ENCODE results near the gene DERL3.

DERL3 gene

GRCh38 chr22:23842599-23842998 lies 3.8 kb upstream of the DERL3 start:
- Histone ChIP-seq H3K4me1 (peaks cover 9% of the 10 kb centered on the region), H3K27ac (no peak overlapping the region), H3K4me2 (ENCODE audit: low read length) (no peak overlapping the region), H3K9me3 (ENCODE audit: control insufficient read depth, low read length) (no peaks in the 10 kb centered on the region), H3K9ac (no peak overlapping the region), H3K27me3 (ENCODE audit: control insufficient read depth, insufficient read depth, low read length) (no peaks in the 10 kb centered on the region), H2AFZ (no peak overlapping the region), H3K4me3 (ENCODE audit: low read depth, low read length) (no peak overlapping the region), H3K79me2 (no peaks in the 10 kb centered on the region), H3K36me3 (ENCODE audit: control insufficient read depth, insufficient read depth, low read length) (no peaks in the 10 kb centered on the region)
- no peak for TF ChIP-seq CTCF (IDR thresholded peaks at IDR 0.05)

GRCh38 chr22:23841736-23842445 lies 3.1 kb upstream of the DERL3 start:
- no peak overlapping the region for H3K27ac ChIP-seq
- peaks cover 9% of the 10 kb centered on the region for H3K4me1 ChIP-seq
- no peaks in the 10 kb centered on the region for H3K9me3 ChIP-seq (ENCODE audit: control insufficient read depth, low read length)
- no peak for TF ChIP-seq CTCF (IDR thresholded peaks at IDR 0.05)
- H3K36me3 ChIP-seq (ENCODE audit: control insufficient read depth, insufficient read depth, low read length), result no peaks in the 10 kb centered on the region
- H3K27me3 ChIP-seq (ENCODE audit: control insufficient read depth, insufficient read depth, low read length), result no peaks in the 10 kb centered on the region
- H3K9ac ChIP-seq, result no peak overlapping the region
- H3K4me2 ChIP-seq (ENCODE audit: low read length), result no peak overlapping the region
- no peak overlapping the region for H3K4me3 ChIP-seq (ENCODE audit: low read depth, low read length)
- no peaks in the 10 kb centered on the region for H3K79me2 ChIP-seq
- no peak overlapping the region for H2AFZ ChIP-seq

GRCh38 chr22:23841292-23841691 lies 2.5 kb upstream of the DERL3 start:
- no peak overlapping the region for H3K27ac ChIP-seq
- H3K9me3 ChIP-seq (ENCODE audit: control insufficient read depth, low read length), result no peaks in the 10 kb centered on the region
- H3K4me2 ChIP-seq (ENCODE audit: low read length), result no peak overlapping the region
- H3K79me2 ChIP-seq, result no peaks in the 10 kb centered on the region
- H3K4me1 ChIP-seq, result peaks cover 9% of the 10 kb centered on the region
- no peak for TF ChIP-seq CTCF (IDR thresholded peaks at IDR 0.05)
- no peaks in the 10 kb centered on the region for H3K36me3 ChIP-seq (ENCODE audit: control insufficient read depth, insufficient read depth, low read length)
- H3K27me3 ChIP-seq (ENCODE audit: control insufficient read depth, insufficient read depth, low read length), result no peaks in the 10 kb centered on the region
- H3K9ac ChIP-seq, result no peak overlapping the region
- H3K4me3 ChIP-seq (ENCODE audit: low read depth, low read length), result no peak overlapping the region
- no peak overlapping the region for H2AFZ ChIP-seq

GRCh38 chr22:23840026-23840425 lies 1.2 kb upstream of the DERL3 start:
- no peak overlapping the region for H3K4me3 ChIP-seq (ENCODE audit: low read depth, low read length)
- H3K4me2 ChIP-seq (ENCODE audit: low read length), result no peak overlapping the region

More at GRCh38 chr22:23840026-23840425, 1.2 kb upstream of the DERL3 start:
- Histone ChIP-seq H3K36me3 (ENCODE audit: control insufficient read depth, insufficient read depth, low read length) (no peaks in the 10 kb centered on the region), H3K4me1 (peaks cover 5% of the 10 kb centered on the region), H3K9ac (no peak overlapping the region), H3K27ac (no peak overlapping the region), H3K27me3 (ENCODE audit: control insufficient read depth, insufficient read depth, low read length) (no peaks in the 10 kb centered on the region), H3K79me2 (no peaks in the 10 kb centered on the region), H2AFZ (no peak overlapping the region), H3K9me3 (ENCODE audit: control insufficient read depth, low read length) (no peaks in the 10 kb centered on the region)
- no peak for TF ChIP-seq CTCF (IDR thresholded peaks at IDR 0.05)

Data from parathyroid adenoma (tissue), 2 donors.